ENCODE measurements around the gene NUDT17. TPM values are rescaled to one million over a fixed set of nuclear protein-coding genes. Genes with fewer than 3 reads are reported as not detected.

Gene NUDT17
- total and polyA plus RNA-seq, 2 of the 8 experiments (the other 6 are each of a cell fraction or from before 2014, with no cell fraction given), result 2.7 to 4.1 TPM

GRCh38 chr1:145886816-145887215 is 41.4 kb downstream of the NUDT17 start:
- Histone ChIP-seq H4K8ac (ENCODE audit: extremely low read depth, insufficient read depth, low read length) (no peak overlapping the region; the same call in 1 of the 2 replicates), H2BK120ac (replicated peaks; ENCODE audit: low read depth, low read length) (no peak overlapping the region), H3K27ac (ENCODE audit: low read depth, low read length) (no peak overlapping the region), H3K4me1 (replicated peaks in 1 of 4; ENCODE audit: control insufficient read depth in 3 of 4, insufficient read depth in 4 of 4, low read length in 3 of 4) (no peaks in the 10 kb centered on the region; a peak in 2 of 7 replicates), H2BK20ac (ENCODE audit: low read length) (no peak overlapping the region), H3K14ac (ENCODE audit: insufficient read length) (no peak overlapping the region), H3K56ac (replicated peaks; ENCODE audit: insufficient read length, low read depth, low read length) (no peak overlapping the region), H2BK12ac (ENCODE audit: low read depth, low read length) (no peak overlapping the region), H4K5ac (ENCODE audit: insufficient read length, low read depth, low read length) (no peak overlapping the region), H4K20me1 (replicated peaks in 1 of 2; ENCODE audit: control insufficient read depth in 1 of 2, insufficient read depth in 2 of 2, low read length in 2 of 2) (no peaks in the 10 kb centered on the region), H3K4me3 (ENCODE audit: extremely low read depth in 1 of 4, insufficient read depth in 2 of 4, low read depth in 3 of 4, low read length in 4 of 4) (no peak overlapping the region), H3K23me2 (ENCODE audit: low read depth, low read length) (peaks cover 5% of the 10 kb centered on the region; the same call in 1 of the 2 replicates), H3K23ac (ENCODE audit: insufficient read length) (no peak overlapping the region), H3K27me3 (replicated peaks in 1 of 4; ENCODE audit: control insufficient read depth in 3 of 4, extremely low read depth in 1 of 4, insufficient read depth in 3 of 4, low read length in 3 of 4) (peaks cover 0 to 21% (median 15%) of the 10 kb centered on the region in 4 experiments; a peak in 6 of 7 replicates), H2AK5ac (ENCODE audit: low read depth, low read length) (no peak overlapping the region), H3K79me1 (ENCODE audit: low read depth, low read length) (no peaks in the 10 kb centered on the region), H4K91ac (replicated peaks; ENCODE audit: insufficient read length, low read length) (no peak overlapping the region), H3K18ac (ENCODE audit: extremely low read depth, low read length) (no peak overlapping the region), H2AFZ (ENCODE audit: low read length) (no peak overlapping the region), H3K4ac (replicated peaks; ENCODE audit: insufficient read length, low read depth, low read length) (no peak overlapping the region), H2BK15ac (ENCODE audit: low read length) (no peak overlapping the region), H2BK5ac (ENCODE audit: low read depth, low read length) (no peak overlapping the region), H3K36me3 (ENCODE audit: control insufficient read depth in 2 of 4, insufficient read depth in 4 of 4, low read length in 3 of 4) (no peaks in the 10 kb centered on the region), H3K9ac (replicated peaks in 1 of 4; ENCODE audit: extremely low read depth in 1 of 4, low read depth in 3 of 4, low read length in 3 of 4) (no peak overlapping the region), H3K4me2 (ENCODE audit: insufficient read depth in 1 of 2, low read depth in 2 of 2, low read length in 2 of 2) (peak overlapping the region; percentile 63; a peak in 1 of 4 replicates), H3K9me3 (ENCODE audit: insufficient read depth in 2 of 2, low read depth in 1 of 2, low read length in 1 of 2) (no peaks in the 10 kb centered on the region), H3K79me2 (ENCODE audit: control insufficient read depth in 1 of 2, insufficient read depth in 2 of 2, low read length in 2 of 2) (no peaks in the 10 kb centered on the region)
- FAIRE-seq (no peak), DNase-seq (ENCODE audit: low read depth in 1 of 2, low spot score in 2 of 2) (no peak)
- WGBS, 2 experiments (ENCODE audit: extremely low coverage in 1 of 2, insufficient coverage in 1 of 2, insufficient read length in 1 of 2, insufficient replicate concordance in 2 of 2, low coverage in 1 of 2, low lambda C conversion rate in 2 of 2, missing lambda C conversion rate in 1 of 2), result 47% methylated on average over 5 of the region's 8 CpGs; no CpG with 5 or more reads in 1 of the 2 experiments
- ChIA-PET POLR2A (ENCODE audit: partially characterized antibody) (interaction anchor here (1.1 kb wide), 2 partner anchors 14 to 165 kb away, joined by 4 to 7 read pairs; no protein-coding TSS in a partner anchor), CTCF (ENCODE audit: partially characterized antibody) (interaction anchor here (0.9 to 8.7 kb wide), 5 partner anchors 14 to 94 kb away, joined by 3 to 84 read pairs (median 18); partner anchors contain the start of genes ITGA10 and NUDT17)
- TF ChIP-seq GABPA (IDR thresholded peaks at IDR 0.05; ENCODE audit: borderline replicate concordance, insufficient read depth, low read length) (no peak), RXRA (IDR thresholded peaks at IDR 0.05; ENCODE audit: insufficient read depth, low read depth, low read length) (no peak), GTF2F1 (IDR thresholded peaks at IDR 0.05; ENCODE audit: borderline replicate concordance, low read depth, low read length) (no peak), POLR2AphosphoS5 (IDR thresholded peaks at IDR 0.05; ENCODE audit: low read depth, low read length) (no peak), CTBP2 (IDR thresholded peaks at IDR 0.05; ENCODE audit: borderline replicate concordance, insufficient read depth, insufficient read length, low read length) (no peak), NANOG (IDR thresholded peaks at IDR 0.05; ENCODE audit: insufficient read depth, low read depth, low read length, poor library complexity, severe bottlenecking) (no peak), SAP30 (IDR thresholded peaks at IDR 0.05; ENCODE audit: insufficient read depth, insufficient replicate concordance, low read length) (no peak), TBP (IDR thresholded peaks at IDR 0.05; ENCODE audit: low read depth, low read length) (no peak), SUZ12 (IDR thresholded peaks at IDR 0.05; ENCODE audit: low read length) (no peak), SRF (IDR thresholded peaks at IDR 0.05; ENCODE audit: low read depth, low read length) (no peak)
